ENCODE results near the gene MT1F. TPM values are rescaled to one million over a fixed set of nuclear protein-coding genes. Genes with fewer than 3 reads are reported as not detected.

The MT1F gene
- total RNA-seq, 1 experiment from 2014 or later: 7.3 TPM

DNA sequence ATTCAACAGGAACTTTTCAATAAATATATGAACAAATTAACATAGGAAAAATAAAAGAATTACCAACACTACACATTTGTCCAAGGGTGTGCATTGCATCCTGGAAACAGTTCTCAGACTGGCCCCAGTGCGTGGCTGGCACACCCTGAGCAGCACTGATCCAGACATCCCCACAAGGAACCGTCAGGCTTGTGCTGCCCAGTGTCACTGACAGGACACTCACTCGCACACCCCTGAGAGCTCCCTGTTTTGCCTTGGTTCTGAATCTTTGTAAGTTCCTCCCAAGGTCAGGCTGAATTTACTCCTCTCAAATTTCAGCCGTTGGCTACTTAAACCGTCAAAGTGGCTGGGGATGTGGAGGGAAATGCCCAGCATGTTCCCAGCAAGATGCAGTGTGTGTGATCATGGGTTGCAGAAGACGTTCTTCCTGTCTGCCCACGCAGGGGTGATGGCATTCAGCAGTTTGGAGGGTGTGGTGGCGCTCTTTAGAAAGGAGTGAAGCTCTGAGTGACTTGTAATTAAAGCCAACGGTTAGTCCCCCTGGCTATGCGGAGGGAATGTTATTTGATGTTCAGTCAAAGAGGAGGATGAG lies 47.6 kb upstream of the MT1F start:
- no peaks in the 10 kb centered on the region for H3K27me3 ChIP-seq (ENCODE audit: insufficient read depth, low read length)
- BruUV-seq (replicated peaks): no TSS peak
- peaks cover 78 to 92% of the 10 kb centered on the region in 2 experiments for H3K4me1 ChIP-seq (ENCODE audit: control insufficient read depth in 1 of 2, insufficient read depth in 2 of 2, low read length in 2 of 2)
- DNase-seq (ENCODE audit: low read depth, low spot score) (peak; percentile 75), ATAC-seq (peak; percentile 25)
- peak overlapping the region; percentile 91 for H3K9ac ChIP-seq (ENCODE audit: low read length)
- H2AFZ ChIP-seq (ENCODE audit: low read depth, low read length, poor library complexity, severe bottlenecking): no peak overlapping the region
- H3K4me2 ChIP-seq (ENCODE audit: low read length): peak overlapping the region; percentile 95
- no peaks in the 10 kb centered on the region for H3K9me2 ChIP-seq (ENCODE audit: insufficient read depth)
- no peaks in the 10 kb centered on the region for H4K20me1 ChIP-seq (ENCODE audit: insufficient read depth)
- POLR2A ChIA-PET: interaction anchor here (0.7 to 16.1 kb wide), 5 partner anchors 15 to 105 kb away, joined by 3 to 344 read pairs (median 3); partner anchors contain the start of gene MT1E
- peak overlapping the region; percentile 63 to 85 for H3K4me3 ChIP-seq (replicated peaks in 1 of 2; ENCODE audit: low read depth in 1 of 2, low read length in 2 of 2)
- RAD21 ChIA-PET (ENCODE audit: low non-redundant PET in 1 of 2, low total read pairs in 2 of 2, uncharacterized antibody in 2 of 2, unreplicated experiment in 2 of 2): interaction anchor here (1.7 to 2.0 kb wide), 2 partner anchors 15 to 16 kb away, joined by 4 to 5 read pairs; partner anchors contain the start of gene MT1E (in 2 of the 2)
- H3K9me3 ChIP-seq (ENCODE audit: control insufficient read depth in 1 of 2, insufficient read depth in 1 of 2, low read depth in 1 of 2, low read length in 2 of 2): no peaks in the 10 kb centered on the region
- H3K79me2 ChIP-seq (ENCODE audit: insufficient read depth, low read length): peaks cover 14% of the 10 kb centered on the region
- peak overlapping the region; percentile 96 for H3K27ac ChIP-seq (ENCODE audit: low read depth, low read length)
- no peak for TF ChIP-seq EZH2phosphoT487 (IDR thresholded peaks at IDR 0.05; ENCODE audit: borderline replicate concordance)
- TF ChIP-seq REST (IDR thresholded peaks at IDR 0.05; ENCODE audit: low read depth): no peak
- no peak for TF ChIP-seq RAD21 (IDR thresholded peaks at IDR 0.05; ENCODE audit: low read depth)
- TF ChIP-seq CBX3 (IDR thresholded peaks at IDR 0.05; ENCODE audit: low read depth): no peak
- no peak for TF ChIP-seq EGR1 (IDR thresholded peaks at IDR 0.05; ENCODE audit: low read depth)
- TF ChIP-seq POLR2A (IDR thresholded peaks at IDR 0.05; ENCODE audit: borderline replicate concordance, extremely low read depth, insufficient read depth, insufficient read length): peak; percentile 59
- no peak for TF ChIP-seq CEBPB (IDR thresholded peaks at IDR 0.05; ENCODE audit: low read depth)
- TF ChIP-seq SRF (IDR thresholded peaks at IDR 0.05; ENCODE audit: low read depth): no peak
- peak; percentile 57 for TF ChIP-seq POLR2AphosphoS5 (IDR thresholded peaks at IDR 0.05; ENCODE audit: low read depth, low read length)
- no peak for TF ChIP-seq ZNF274 (IDR thresholded peaks at IDR 0.05; ENCODE audit: low read depth, low read length)
- TF ChIP-seq ELF1 (IDR thresholded peaks at IDR 0.05; ENCODE audit: borderline replicate concordance, low read depth): no peak
- no peak for TF ChIP-seq MAX (IDR thresholded peaks at IDR 0.05)
- TF ChIP-seq, protein P1, sequence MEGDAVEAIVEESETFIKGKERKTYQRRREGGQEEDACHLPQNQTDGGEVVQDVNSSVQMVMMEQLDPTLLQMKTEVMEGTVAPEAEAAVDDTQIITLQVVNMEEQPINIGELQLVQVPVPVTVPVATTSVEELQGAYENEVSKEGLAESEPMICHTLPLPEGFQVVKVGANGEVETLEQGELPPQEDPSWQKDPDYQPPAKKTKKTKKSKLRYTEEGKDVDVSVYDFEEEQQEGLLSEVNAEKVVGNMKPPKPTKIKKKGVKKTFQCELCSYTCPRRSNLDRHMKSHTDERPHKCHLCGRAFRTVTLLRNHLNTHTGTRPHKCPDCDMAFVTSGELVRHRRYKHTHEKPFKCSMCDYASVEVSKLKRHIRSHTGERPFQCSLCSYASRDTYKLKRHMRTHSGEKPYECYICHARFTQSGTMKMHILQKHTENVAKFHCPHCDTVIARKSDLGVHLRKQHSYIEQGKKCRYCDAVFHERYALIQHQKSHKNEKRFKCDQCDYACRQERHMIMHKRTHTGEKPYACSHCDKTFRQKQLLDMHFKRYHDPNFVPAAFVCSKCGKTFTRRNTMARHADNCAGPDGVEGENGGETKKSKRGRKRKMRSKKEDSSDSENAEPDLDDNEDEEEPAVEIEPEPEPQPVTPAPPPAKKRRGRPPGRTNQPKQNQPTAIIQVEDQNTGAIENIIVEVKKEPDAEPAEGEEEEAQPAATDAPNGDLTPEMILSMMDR (IDR thresholded peaks at IDR 0.05 in 2 of 3, conservative IDR thresholded peaks at IDR 0.05 in 1 of 3; ENCODE audit: borderline replicate concordance in 1 of 3, insufficient read depth in 1 of 3, low read depth in 2 of 3, low read length in 2 of 3): no peak
- peak; percentile 58 for TF ChIP-seq TCF7L2 (IDR thresholded peaks at IDR 0.05; ENCODE audit: borderline replicate concordance, extremely low read depth, insufficient read depth, insufficient read length)
- peak; percentile 19 for TF ChIP-seq YY1 (IDR thresholded peaks at IDR 0.05; ENCODE audit: extremely low read depth, insufficient replicate concordance, low read depth, low read length)
- TF ChIP-seq ATF3 (IDR thresholded peaks at IDR 0.05): no peak
- TF ChIP-seq, protein P2, sequence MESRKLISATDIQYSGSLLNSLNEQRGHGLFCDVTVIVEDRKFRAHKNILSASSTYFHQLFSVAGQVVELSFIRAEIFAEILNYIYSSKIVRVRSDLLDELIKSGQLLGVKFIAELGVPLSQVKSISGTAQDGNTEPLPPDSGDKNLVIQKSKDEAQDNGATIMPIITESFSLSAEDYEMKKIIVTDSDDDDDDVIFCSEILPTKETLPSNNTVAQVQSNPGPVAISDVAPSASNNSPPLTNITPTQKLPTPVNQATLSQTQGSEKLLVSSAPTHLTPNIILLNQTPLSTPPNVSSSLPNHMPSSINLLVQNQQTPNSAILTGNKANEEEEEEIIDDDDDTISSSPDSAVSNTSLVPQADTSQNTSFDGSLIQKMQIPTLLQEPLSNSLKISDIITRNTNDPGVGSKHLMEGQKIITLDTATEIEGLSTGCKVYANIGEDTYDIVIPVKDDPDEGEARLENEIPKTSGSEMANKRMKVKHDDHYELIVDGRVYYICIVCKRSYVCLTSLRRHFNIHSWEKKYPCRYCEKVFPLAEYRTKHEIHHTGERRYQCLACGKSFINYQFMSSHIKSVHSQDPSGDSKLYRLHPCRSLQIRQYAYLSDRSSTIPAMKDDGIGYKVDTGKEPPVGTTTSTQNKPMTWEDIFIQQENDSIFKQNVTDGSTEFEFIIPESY (IDR thresholded peaks at IDR 0.05; ENCODE audit: extremely low read depth, insufficient replicate concordance, low read length): peak; percentile 51
- no peaks in the 10 kb centered on the region for H3K36me3 ChIP-seq (ENCODE audit: control insufficient read depth in 1 of 2, insufficient read depth in 2 of 2, low read length in 2 of 2)
- intact Hi-C loops (cut with micrococcal nuclease): no loop called here
- CTCF ChIA-PET: interaction anchor here (0.7 to 1.7 kb wide), 5 partner anchors 8 to 92 kb away, joined by 3 to 6 read pairs (median 3); partner anchors contain the start of gene MT1E

Measured in HCT116 (cell line).